EL (cell line): ENCODE measurements around the gene LHX1.

ENCODE experiments used
- DNase-seq: peaks from one replicate; pipeline ENCODE4 v3.0.0-alpha.2; 2016

Gene LHX1

GRCh38 chr17:36937001-36937958 lies at the start of gene LHX1:
TSS of gene LHX1 (plus strand) at chr17:36937475. CDS start at chr17:36938198, 723 bp downstream.
- DNase-seq, result no peak

GRCh38 chr17:36888236-36888951 lies 48.9 kb upstream of the LHX1 start:
- DNase-seq, result no peak

- DNase-seq, result no peak
Measured at GRCh38 chr17:36889770-36890349, 47.4 kb upstream of the LHX1 start.

GRCh38 chr17:36890398-36891168 lies 46.7 kb upstream of the LHX1 start:
- no peak for DNase-seq

GRCh38 chr17:36892112-36892838 lies 45.0 kb upstream of the LHX1 start:
- DNase-seq, result no peak

- DNase-seq, result no peak
Measured at GRCh38 chr17:36894177-36894576, 43.1 kb upstream of the LHX1 start.

GRCh38 chr17:36894925-36895324 lies 42.4 kb upstream of the LHX1 start:
- no peak for DNase-seq

- DNase-seq, result no peak
Measured at GRCh38 chr17:36899250-36900159, 37.8 kb upstream of the LHX1 start.

GRCh38 chr17:36900160-36900512 lies 37.1 kb upstream of the LHX1 start:
- DNase-seq, result no peak

GRCh38 chr17:36901506-36901905 lies 35.8 kb upstream of the LHX1 start:
- peak; percentile 23 for DNase-seq

- no peak for DNase-seq
Measured at GRCh38 chr17:36907407-36907806, 29.9 kb upstream of the LHX1 start.

GRCh38 chr17:36910513-36910912 lies 26.8 kb upstream of the LHX1 start:
- no peak for DNase-seq

- no peak for DNase-seq
Measured at GRCh38 chr17:36911001-36911400, 26.3 kb upstream of the LHX1 start.

- no peak for DNase-seq
Measured at GRCh38 chr17:36913132-36913531, 24.1 kb upstream of the LHX1 start.

GRCh38 chr17:36918211-36918691 lies 19.0 kb upstream of the LHX1 start:
- DNase-seq, result peak; percentile 46

- no peak for DNase-seq
Measured at GRCh38 chr17:36919407-36919968, 17.8 kb upstream of the LHX1 start.

- DNase-seq, result no peak
Measured at GRCh38 chr17:36920032-36921005, 17.0 kb upstream of the LHX1 start.

- DNase-seq, result no peak
Measured at GRCh38 chr17:36921095-36921851, 16.0 kb upstream of the LHX1 start.

GRCh38 chr17:36922175-36922574 lies 15.1 kb upstream of the LHX1 start:
- no peak for DNase-seq
